ENCODE results near the gene ZNRF2. TPM values are rescaled to one million over a fixed set of nuclear protein-coding genes. Genes with fewer than 3 reads are reported as not detected.

ZNRF2 gene
- total and polyA plus RNA-seq, 2 of the 4 experiments (the other 2 are of a cell fraction) = 0.31 to 0.54 TPM

DNA sequence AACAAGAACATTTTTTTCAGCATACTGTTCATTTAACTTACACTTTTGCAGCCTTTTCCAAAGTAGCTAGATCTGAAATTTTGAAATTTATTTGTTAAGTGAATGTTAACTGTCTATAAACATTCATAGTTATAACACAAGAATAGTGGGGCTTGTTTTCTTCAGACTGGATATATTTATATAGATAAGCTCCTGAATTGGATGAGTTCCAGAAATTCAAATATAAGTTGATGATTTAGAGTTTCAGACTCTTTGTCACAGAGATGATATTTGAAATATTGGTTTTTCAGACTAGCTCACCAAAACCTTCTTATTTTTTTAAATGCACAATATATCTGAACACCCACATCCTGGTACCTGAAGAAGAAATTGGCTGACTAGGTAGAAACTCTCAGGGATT, 44.0 kb downstream of the ZNRF2 start:
- no peaks in the 10 kb centered on the region for H3K27me3 ChIP-seq (ENCODE audit: control insufficient read depth, insufficient read depth, low read length)
- no peak overlapping the region for H2BK20ac ChIP-seq (ENCODE audit: low read depth, low read length)
- H2AK9ac ChIP-seq (replicated peaks; ENCODE audit: low read depth, low read length, poor library complexity) = no peak overlapping the region
- no peak overlapping the region for H2BK120ac ChIP-seq (ENCODE audit: low read depth, low read length)
- no peak overlapping the region for H3K14ac ChIP-seq (replicated peaks; ENCODE audit: low read depth, low read length)
- no TSS peak for BruUV-seq (replicated peaks)
- no peaks in the 10 kb centered on the region for H3K79me1 ChIP-seq (ENCODE audit: low read depth in 1 of 2, low read length in 2 of 2)
- no peaks in the 10 kb centered on the region; the same call in 1 of the 2 replicates for H3K4me1 ChIP-seq (ENCODE audit: control insufficient read depth, insufficient read depth, low read length)
- no peak overlapping the region for H3K4ac ChIP-seq (ENCODE audit: low read depth, low read length)
- dilution Hi-C loops (cut with HindIII; ENCODE audit: low sequenced_read_pairs, unreplicated experiment) (no loop called here), intact Hi-C loops (cut with micrococcal nuclease) (no loop called here), in situ Hi-C loops (cut with MboI; ENCODE audit: low sequenced_read_pairs) (no loop called here)
- POLR2A ChIA-PET (ENCODE audit: unreplicated experiment) = no interaction called here
- no peaks in the 10 kb centered on the region for H4K20me1 ChIP-seq (ENCODE audit: insufficient read depth, low read length)
- no peak overlapping the region; the same call in 2 of the 3 replicates for H2BK15ac ChIP-seq (ENCODE audit: low read depth, low read length)
- H2AK5ac ChIP-seq (ENCODE audit: low read depth, low read length) = no peak overlapping the region
- H4K91ac ChIP-seq (ENCODE audit: insufficient read depth, low read depth, low read length) = no peak overlapping the region
- TF ChIP-seq NFE2L2 (IDR thresholded peaks at IDR 0.05; ENCODE audit: low read depth, low read length) = no peak
- TF ChIP-seq FOS (IDR thresholded peaks at IDR 0.05; ENCODE audit: low read depth, low read length) = no peak
- no peak for TF ChIP-seq RCOR1 (IDR thresholded peaks at IDR 0.05; ENCODE audit: insufficient replicate concordance, low read length)
- TF ChIP-seq CHD1 (IDR thresholded peaks at IDR 0.05; ENCODE audit: low read depth, low read length) = no peak
- TF ChIP-seq, protein P1, sequence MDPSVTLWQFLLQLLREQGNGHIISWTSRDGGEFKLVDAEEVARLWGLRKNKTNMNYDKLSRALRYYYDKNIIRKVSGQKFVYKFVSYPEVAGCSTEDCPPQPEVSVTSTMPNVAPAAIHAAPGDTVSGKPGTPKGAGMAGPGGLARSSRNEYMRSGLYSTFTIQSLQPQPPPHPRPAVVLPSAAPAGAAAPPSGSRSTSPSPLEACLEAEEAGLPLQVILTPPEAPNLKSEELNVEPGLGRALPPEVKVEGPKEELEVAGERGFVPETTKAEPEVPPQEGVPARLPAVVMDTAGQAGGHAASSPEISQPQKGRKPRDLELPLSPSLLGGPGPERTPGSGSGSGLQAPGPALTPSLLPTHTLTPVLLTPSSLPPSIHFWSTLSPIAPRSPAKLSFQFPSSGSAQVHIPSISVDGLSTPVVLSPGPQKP (IDR thresholded peaks at IDR 0.05; ENCODE audit: borderline replicate concordance, low read depth, low read length) = no peak
- TF ChIP-seq CEBPB (IDR thresholded peaks at IDR 0.05; ENCODE audit: low read depth, low read length) = no peak
- no peak for TF ChIP-seq MAFK (IDR thresholded peaks at IDR 0.05; ENCODE audit: low read depth, low read length)
- TF ChIP-seq RFX5 (IDR thresholded peaks at IDR 0.05; ENCODE audit: low read depth, low read length) = no peak
- TF ChIP-seq, protein P2, sequence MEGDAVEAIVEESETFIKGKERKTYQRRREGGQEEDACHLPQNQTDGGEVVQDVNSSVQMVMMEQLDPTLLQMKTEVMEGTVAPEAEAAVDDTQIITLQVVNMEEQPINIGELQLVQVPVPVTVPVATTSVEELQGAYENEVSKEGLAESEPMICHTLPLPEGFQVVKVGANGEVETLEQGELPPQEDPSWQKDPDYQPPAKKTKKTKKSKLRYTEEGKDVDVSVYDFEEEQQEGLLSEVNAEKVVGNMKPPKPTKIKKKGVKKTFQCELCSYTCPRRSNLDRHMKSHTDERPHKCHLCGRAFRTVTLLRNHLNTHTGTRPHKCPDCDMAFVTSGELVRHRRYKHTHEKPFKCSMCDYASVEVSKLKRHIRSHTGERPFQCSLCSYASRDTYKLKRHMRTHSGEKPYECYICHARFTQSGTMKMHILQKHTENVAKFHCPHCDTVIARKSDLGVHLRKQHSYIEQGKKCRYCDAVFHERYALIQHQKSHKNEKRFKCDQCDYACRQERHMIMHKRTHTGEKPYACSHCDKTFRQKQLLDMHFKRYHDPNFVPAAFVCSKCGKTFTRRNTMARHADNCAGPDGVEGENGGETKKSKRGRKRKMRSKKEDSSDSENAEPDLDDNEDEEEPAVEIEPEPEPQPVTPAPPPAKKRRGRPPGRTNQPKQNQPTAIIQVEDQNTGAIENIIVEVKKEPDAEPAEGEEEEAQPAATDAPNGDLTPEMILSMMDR (conservative IDR thresholded peaks at IDR 0.05; ENCODE audit: low read depth, low read length) = no peak
- TF ChIP-seq SMC3 (IDR thresholded peaks at IDR 0.05; ENCODE audit: low read depth, low read length) = no peak
- no peak for TF ChIP-seq POLR2A (IDR thresholded peaks at IDR 0.05; ENCODE audit: low read depth, low read length)
- TF ChIP-seq, protein P3, sequence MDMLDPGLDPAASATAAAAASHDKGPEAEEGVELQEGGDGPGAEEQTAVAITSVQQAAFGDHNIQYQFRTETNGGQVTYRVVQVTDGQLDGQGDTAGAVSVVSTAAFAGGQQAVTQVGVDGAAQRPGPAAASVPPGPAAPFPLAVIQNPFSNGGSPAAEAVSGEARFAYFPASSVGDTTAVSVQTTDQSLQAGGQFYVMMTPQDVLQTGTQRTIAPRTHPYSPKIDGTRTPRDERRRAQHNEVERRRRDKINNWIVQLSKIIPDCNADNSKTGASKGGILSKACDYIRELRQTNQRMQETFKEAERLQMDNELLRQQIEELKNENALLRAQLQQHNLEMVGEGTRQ (IDR thresholded peaks at IDR 0.05; ENCODE audit: low read depth, low read length) = no peak
- no peak for TF ChIP-seq MXI1 (IDR thresholded peaks at IDR 0.05; ENCODE audit: borderline replicate concordance, low read depth, low read length)
- TF ChIP-seq RAD21 (IDR thresholded peaks at IDR 0.05; ENCODE audit: low read length) = no peak
- no peak for TF ChIP-seq BHLHE40 (IDR thresholded peaks at IDR 0.05; ENCODE audit: low read depth, low read length)
- TF ChIP-seq MAZ (IDR thresholded peaks at IDR 0.05; ENCODE audit: borderline replicate concordance, low read depth, low read length) = no peak
- H3K4me3 ChIP-seq (ENCODE audit: insufficient read depth, low read depth, low read length) = no peak overlapping the region
- H3K18ac ChIP-seq (ENCODE audit: low read depth, low read length) = no peak overlapping the region
- no peak overlapping the region for H3K23ac ChIP-seq (ENCODE audit: low read depth, low read length)
- no peak for ATAC-seq (ENCODE audit: low read depth)
- H2BK5ac ChIP-seq (ENCODE audit: low read depth, low read length, poor library complexity, severe bottlenecking) = no peak overlapping the region
- no peak overlapping the region for H3K4me2 ChIP-seq (ENCODE audit: low read depth, low read length)
- H2AFZ ChIP-seq (replicated peaks; ENCODE audit: low read length, poor library complexity) = no peak overlapping the region
- no peaks in the 10 kb centered on the region for H3K36me3 ChIP-seq (ENCODE audit: control insufficient read depth, insufficient read depth, low read length)
- CTCF ChIA-PET = interaction anchor here (0.8 to 1.1 kb wide), 2 partner anchors 11 kb away, joined by 3 read pairs; no protein-coding TSS in a partner anchor
- no peak overlapping the region for H4K8ac ChIP-seq (ENCODE audit: low read depth in 2 of 2, low read length in 2 of 2)
- no peaks in the 10 kb centered on the region for H3K9me3 ChIP-seq (ENCODE audit: control insufficient read depth, insufficient read depth, low read length)
- H3K27ac ChIP-seq (ENCODE audit: insufficient read depth, low read length) = no peak overlapping the region
- H3K9ac ChIP-seq (ENCODE audit: low read depth, low read length) = no peak overlapping the region
- no peak for DNase-seq
- no peak overlapping the region for H4K5ac ChIP-seq (ENCODE audit: low read depth, low read length)
- no peaks in the 10 kb centered on the region for H3K9me1 ChIP-seq (ENCODE audit: insufficient read depth, low read length)
- no peak overlapping the region for H3K56ac ChIP-seq (ENCODE audit: extremely low read depth, insufficient read depth, low read length)

All from IMR-90 (cell line).